HEK293 (cell line): ENCODE data around the gene IGIP.

Experiments used
- CTCF ChIP-seq: fragments of 450-650 bp; formaldehyde crosslinking; IDR thresholded peaks from 2 replicates; pipeline ENCODE4 v1.5.1; 2016; ENCODE audit warnings: missing biosample characterization, missing genetic modification characterization
- OSR2 ChIP-seq: fragments of 450-650 bp; formaldehyde crosslinking; IDR thresholded peaks from 2 replicates; pipeline ENCODE4 v1.5.1; 2016; ENCODE audit warnings: missing biosample characterization, missing genetic modification characterization
- OVOL3 ChIP-seq: fragments of 450-650 bp; formaldehyde crosslinking; IDR thresholded peaks from 2 replicates; pipeline ENCODE4 v1.5.1; 2016; ENCODE audit warnings: missing biosample characterization, missing genetic modification characterization
- REST ChIP-seq: fragments of 450-650 bp; formaldehyde crosslinking; IDR thresholded peaks from 2 replicates; pipeline ENCODE4 v1.5.1; 2016; ENCODE audit warnings: missing biosample characterization, missing genetic modification characterization
- ZFP3 ChIP-seq: fragments of 450-650 bp; formaldehyde crosslinking; IDR thresholded peaks from 2 replicates; pipeline ENCODE4 v1.5.1; 2016; ENCODE audit warnings: low read depth, missing biosample characterization, missing genetic modification characterization
- ZNF202 ChIP-seq: fragments of 450-650 bp; formaldehyde crosslinking; IDR thresholded peaks from 2 replicates; pipeline ENCODE4 v1.5.1; 2016; ENCODE audit warnings: missing biosample characterization, missing genetic modification characterization, borderline replicate concordance
- ZNF302 ChIP-seq: fragments of 450-650 bp; formaldehyde crosslinking; IDR thresholded peaks from 2 replicates; pipeline ENCODE4 v1.5.1; 2016; ENCODE audit warnings: missing biosample characterization, missing genetic modification characterization, low read depth
- ZNF530 ChIP-seq: fragments of 450-650 bp; formaldehyde crosslinking; IDR thresholded peaks from 2 replicates; pipeline ENCODE4 v1.5.1; 2016; ENCODE audit warnings: low read depth, missing biosample characterization, missing genetic modification characterization
- ZNF639 ChIP-seq: fragments of 450-650 bp; formaldehyde crosslinking; IDR thresholded peaks from 2 replicates; pipeline ENCODE4 v1.5.1; 2016; ENCODE audit warnings: missing biosample characterization, missing genetic modification characterization
- ZNF707 ChIP-seq: fragments of 450-650 bp; formaldehyde crosslinking; IDR thresholded peaks from 2 replicates; pipeline ENCODE4 v1.5.1; 2016; ENCODE audit warnings: missing biosample characterization, missing genetic modification characterization
- ZNF747 ChIP-seq: fragments of 450-650 bp; formaldehyde crosslinking; IDR thresholded peaks from 2 replicates; pipeline ENCODE4 v1.5.1; 2016; ENCODE audit warnings: missing biosample characterization, missing genetic modification characterization
- ZNF76 ChIP-seq: fragments of 450-650 bp; formaldehyde crosslinking; IDR thresholded peaks from 2 replicates; pipeline ENCODE4; 2016; ENCODE audit warnings: low read depth, missing biosample characterization, missing genetic modification characterization, borderline replicate concordance
- ZNF837 ChIP-seq: fragments of 450-650 bp; formaldehyde crosslinking; IDR thresholded peaks from 2 replicates; pipeline ENCODE4 v1.5.1; 2016; ENCODE audit warnings: missing biosample characterization, missing genetic modification characterization
- ZNF843 ChIP-seq: fragments of 450-650 bp; formaldehyde crosslinking; IDR thresholded peaks from 2 replicates; pipeline ENCODE4 v1.5.1; 2016; ENCODE audit warnings: missing biosample characterization, missing genetic modification characterization

- TF ChIP-seq ZNF639 (tag by site-specific recombination) = no peak
- TF ChIP-seq REST (tag by site-specific recombination) = no peak
- TF ChIP-seq CTCF (tag by site-specific recombination) = no peak
- no peak for TF ChIP-seq ZNF202 (tag by site-specific recombination)
- no peak for TF ChIP-seq OVOL3
- no peak for TF ChIP-seq ZNF747 (tag by site-specific recombination)
- no peak for TF ChIP-seq ZNF302
- TF ChIP-seq ZNF530 (tag by site-specific recombination) = no peak
- no peak for TF ChIP-seq ZNF837 (tag by site-specific recombination)
- TF ChIP-seq OSR2 (tag by site-specific recombination) = no peak
- no peak for TF ChIP-seq ZNF707
- no peak for TF ChIP-seq ZNF76 (tag by site-specific recombination)
- no peak for TF ChIP-seq ZFP3 (tag by site-specific recombination)
- TF ChIP-seq ZNF843 (tag by site-specific recombination) = no peak
These were observed 5.4 kb downstream of the IGIP start for GRCh38 chr5:140130949-140131733.
